ENCODE measurements around the gene ABI1. TPM values are rescaled to one million over a fixed set of nuclear protein-coding genes. Genes with fewer than 3 reads are reported as not detected.

ABI1 gene
- total and polyA plus RNA-seq, 2 donors (not counting 1 experiment from before 2014, with no cell fraction given) = 29.4 to 74.3 TPM

- DNase-seq (ENCODE audit: low read depth in 2 of 2) = no peak
- Histone ChIP-seq H3K27me3 (ENCODE audit: control insufficient read depth, insufficient read depth, low read length) (no peaks in the 10 kb centered on the region), H3K9ac (ENCODE audit: insufficient read depth, low read length) (no peak overlapping the region), H2AFZ (ENCODE audit: low read length) (no peak overlapping the region), H3K9me3 (ENCODE audit: control insufficient read depth, insufficient read depth, low read depth, low read length) (no peaks in the 10 kb centered on the region), H3K4me3 (replicated peaks in 1 of 4; ENCODE audit: control extremely low read depth in 1 of 4, insufficient read depth in 1 of 4, low read depth in 3 of 4, low read length in 4 of 4) (no peak overlapping the region), H3K79me2 (ENCODE audit: control insufficient read depth, insufficient read depth, low read length) (peaks cover 52% of the 10 kb centered on the region), H3K27ac (ENCODE audit: insufficient read depth, low read length) (no peak overlapping the region), H3K36me3 (ENCODE audit: control insufficient read depth, insufficient read depth, low read length) (no peaks in the 10 kb centered on the region), H3K4me1 (ENCODE audit: control insufficient read depth, extremely low read depth, insufficient read depth, low read length) (no peaks in the 10 kb centered on the region), H4K20me1 (ENCODE audit: control insufficient read depth, extremely low read depth, insufficient read depth, low read length) (no peaks in the 10 kb centered on the region), H3K4me2 (ENCODE audit: extremely low read depth, insufficient read depth, low read length) (no peak overlapping the region)
- TF ChIP-seq, protein P1, sequence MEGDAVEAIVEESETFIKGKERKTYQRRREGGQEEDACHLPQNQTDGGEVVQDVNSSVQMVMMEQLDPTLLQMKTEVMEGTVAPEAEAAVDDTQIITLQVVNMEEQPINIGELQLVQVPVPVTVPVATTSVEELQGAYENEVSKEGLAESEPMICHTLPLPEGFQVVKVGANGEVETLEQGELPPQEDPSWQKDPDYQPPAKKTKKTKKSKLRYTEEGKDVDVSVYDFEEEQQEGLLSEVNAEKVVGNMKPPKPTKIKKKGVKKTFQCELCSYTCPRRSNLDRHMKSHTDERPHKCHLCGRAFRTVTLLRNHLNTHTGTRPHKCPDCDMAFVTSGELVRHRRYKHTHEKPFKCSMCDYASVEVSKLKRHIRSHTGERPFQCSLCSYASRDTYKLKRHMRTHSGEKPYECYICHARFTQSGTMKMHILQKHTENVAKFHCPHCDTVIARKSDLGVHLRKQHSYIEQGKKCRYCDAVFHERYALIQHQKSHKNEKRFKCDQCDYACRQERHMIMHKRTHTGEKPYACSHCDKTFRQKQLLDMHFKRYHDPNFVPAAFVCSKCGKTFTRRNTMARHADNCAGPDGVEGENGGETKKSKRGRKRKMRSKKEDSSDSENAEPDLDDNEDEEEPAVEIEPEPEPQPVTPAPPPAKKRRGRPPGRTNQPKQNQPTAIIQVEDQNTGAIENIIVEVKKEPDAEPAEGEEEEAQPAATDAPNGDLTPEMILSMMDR (conservative IDR thresholded peaks at IDR 0.05 in 1 of 2, IDR thresholded peaks at IDR 0.05 in 1 of 2; ENCODE audit: low read depth in 1 of 2, low read length in 2 of 2) = no peak
- no peak for TF ChIP-seq EZH2 (IDR thresholded peaks at IDR 0.05; ENCODE audit: low read length, missing control alignments)
Measured at GRCh38 chr10:26801274-26801673, 59.5 kb downstream of the ABI1 start.

- TF ChIP-seq, protein P1 (conservative IDR thresholded peaks at IDR 0.05 in 1 of 2, IDR thresholded peaks at IDR 0.05 in 1 of 2; ENCODE audit: low read depth in 1 of 2, low read length in 2 of 2) = no peak
- TF ChIP-seq EZH2 (IDR thresholded peaks at IDR 0.05; ENCODE audit: low read length, missing control alignments) = no peak
- Histone ChIP-seq H3K4me2 (ENCODE audit: extremely low read depth, insufficient read depth, low read length) (no peak overlapping the region), H3K27me3 (ENCODE audit: control insufficient read depth, insufficient read depth, low read length) (no peaks in the 10 kb centered on the region), H4K20me1 (ENCODE audit: control insufficient read depth, extremely low read depth, insufficient read depth, low read length) (no peaks in the 10 kb centered on the region), H2AFZ (ENCODE audit: low read length) (no peak overlapping the region), H3K4me3 (replicated peaks in 1 of 4; ENCODE audit: control extremely low read depth in 1 of 4, insufficient read depth in 1 of 4, low read depth in 3 of 4, low read length in 4 of 4) (no peak overlapping the region), H3K4me1 (ENCODE audit: control insufficient read depth, extremely low read depth, insufficient read depth, low read length) (no peaks in the 10 kb centered on the region), H3K9ac (ENCODE audit: insufficient read depth, low read length) (no peak overlapping the region), H3K27ac (ENCODE audit: insufficient read depth, low read length) (no peak overlapping the region), H3K36me3 (ENCODE audit: control insufficient read depth, insufficient read depth, low read length) (no peaks in the 10 kb centered on the region), H3K9me3 (ENCODE audit: control insufficient read depth, insufficient read depth, low read depth, low read length) (no peaks in the 10 kb centered on the region), H3K79me2 (ENCODE audit: control insufficient read depth, insufficient read depth, low read length) (peaks cover 55% of the 10 kb centered on the region)
- no peak for DNase-seq (ENCODE audit: low read depth in 2 of 2)
Measured at GRCh38 chr10:26800468-26800867, 60.3 kb downstream of the ABI1 start.

DNA sequence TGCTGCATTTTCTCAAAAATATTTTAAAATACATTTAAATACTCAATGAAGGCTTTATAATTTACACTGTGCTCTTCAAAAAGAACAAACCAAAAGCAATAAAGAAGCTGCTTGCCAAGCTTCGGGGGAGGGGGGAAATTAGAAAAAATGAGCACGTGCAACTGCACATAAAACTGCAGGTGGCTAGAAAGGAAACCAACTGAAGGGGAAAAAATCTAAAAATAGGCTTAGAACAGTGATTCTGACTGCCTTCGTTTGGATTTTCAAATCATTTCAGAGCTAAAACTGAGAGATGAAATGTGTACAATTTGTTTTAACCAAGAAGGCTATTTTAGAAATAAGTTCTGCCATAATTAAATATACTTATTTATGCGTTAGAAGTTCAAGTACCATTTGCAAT, 61.4 kb downstream of the ABI1 start:
- Histone ChIP-seq H3K27me3 (ENCODE audit: control insufficient read depth, insufficient read depth, low read length) (no peaks in the 10 kb centered on the region), H3K4me2 (ENCODE audit: extremely low read depth, insufficient read depth, low read length) (no peak overlapping the region), H3K4me1 (ENCODE audit: control insufficient read depth, extremely low read depth, insufficient read depth, low read length) (no peaks in the 10 kb centered on the region), H3K36me3 (ENCODE audit: control insufficient read depth, insufficient read depth, low read length) (no peaks in the 10 kb centered on the region), H3K9ac (ENCODE audit: insufficient read depth, low read length) (no peak overlapping the region), H3K79me2 (ENCODE audit: control insufficient read depth, insufficient read depth, low read length) (peaks cover 49% of the 10 kb centered on the region), H3K9me3 (ENCODE audit: control insufficient read depth, insufficient read depth, low read depth, low read length) (no peaks in the 10 kb centered on the region), H3K27ac (ENCODE audit: insufficient read depth, low read length) (no peak overlapping the region), H2AFZ (ENCODE audit: low read length) (no peak overlapping the region), H3K4me3 (replicated peaks in 1 of 4; ENCODE audit: control extremely low read depth in 1 of 4, insufficient read depth in 1 of 4, low read depth in 3 of 4, low read length in 4 of 4) (no peak overlapping the region), H4K20me1 (ENCODE audit: control insufficient read depth, extremely low read depth, insufficient read depth, low read length) (no peaks in the 10 kb centered on the region)
- TF ChIP-seq, protein P1 (conservative IDR thresholded peaks at IDR 0.05 in 1 of 2, IDR thresholded peaks at IDR 0.05 in 1 of 2; ENCODE audit: low read depth in 1 of 2, low read length in 2 of 2) = no peak
- no peak for TF ChIP-seq EZH2 (IDR thresholded peaks at IDR 0.05; ENCODE audit: low read length, missing control alignments)
- DNase-seq (ENCODE audit: low read depth in 2 of 2) = no peak

All from fibroblast of lung (primary cell).